ENCODE results near the gene UBE2B. TPM values are rescaled to one million over a fixed set of nuclear protein-coding genes. Genes with fewer than 3 reads are reported as not detected.
"Not testable (repeated sequence)": the region's sequence is repeated elsewhere in the genome, so short reads cannot be mapped to it uniquely, and the experiment has no call there.

The UBE2B gene
- total RNA-seq, 3 donors from 2014 or later: 54.6 to 76.7 (median 72.2) TPM

GRCh38 chr5:134371834-134372340 lies 518 bp downstream of the UBE2B start:
- Histone ChIP-seq H3K4me3 (peak overlapping the region; percentile 97 to 100 (median 98)), H3K27me3 (no peaks in the 10 kb centered on the region), H3K4me1 (peaks cover 0 to 6% of the 10 kb centered on the region in 2 donors), H3K36me3 (no peaks in the 10 kb centered on the region), H3K27ac (peak overlapping the region; percentile 99), H3K9me3 (no peaks in the 10 kb centered on the region)
- intact Hi-C loops (cut with DNase I; ENCODE audit: low total_unique reads): no loop called here
- DNase-seq (ENCODE audit: low spot score in 2 of 2): peak; percentile 48 to 60
- TF ChIP-seq CTCF (IDR thresholded peaks at IDR 0.05) (no peak), POLR2AphosphoS5 (IDR thresholded peaks at IDR 0.05) (no peak), POLR2A (IDR thresholded peaks at IDR 0.05) (no peak)

GRCh38 chr5:134373633-134374032 lies 2.3 kb downstream of the UBE2B start:
- intact Hi-C loops (cut with DNase I; ENCODE audit: low total_unique reads); H3K36me3 ChIP-seq; H3K27ac ChIP-seq; H3K9me3 ChIP-seq; H3K4me1 ChIP-seq; H3K27me3 ChIP-seq; DNase-seq (ENCODE audit: low spot score in 2 of 2): not testable (repeated sequence)
- peak overlapping the region in 2 of 3 donors; percentile 97 to 100 for H3K4me3 ChIP-seq

- Histone ChIP-seq H3K36me3 (no peaks in the 10 kb centered on the region), H3K4me1 (peaks cover 0 to 6% of the 10 kb centered on the region in 2 donors), H3K27ac (no peak overlapping the region), H3K27me3 (no peaks in the 10 kb centered on the region), H3K4me3 (peak overlapping the region in 1 of 3 donors; percentile 100), H3K9me3 (no peaks in the 10 kb centered on the region)
- intact Hi-C loops (cut with DNase I; ENCODE audit: low total_unique reads): no loop called here
- no peak for DNase-seq (ENCODE audit: low spot score in 2 of 2)
- TF ChIP-seq POLR2AphosphoS5 (IDR thresholded peaks at IDR 0.05) (no peak), POLR2A (IDR thresholded peaks at IDR 0.05) (no peak), CTCF (IDR thresholded peaks at IDR 0.05) (no peak)
Observed at GRCh38 chr5:134374232-134374631, 2.9 kb downstream of the UBE2B start.

GRCh38 chr5:134380346-134380745 lies 9.0 kb downstream of the UBE2B start:
- TF ChIP-seq CTCF (IDR thresholded peaks at IDR 0.05) (no peak), POLR2A (IDR thresholded peaks at IDR 0.05) (no peak), POLR2AphosphoS5 (IDR thresholded peaks at IDR 0.05) (no peak)
- H3K4me3 ChIP-seq: no peak overlapping the region
- no peak for DNase-seq (ENCODE audit: low spot score in 2 of 2)
- H3K27ac ChIP-seq: no peak overlapping the region
- H3K36me3 ChIP-seq: peaks cover 14% of the 10 kb centered on the region
- no peaks in the 10 kb centered on the region for H3K27me3 ChIP-seq
- H3K4me1 ChIP-seq: no peaks in the 10 kb centered on the region
- intact Hi-C loops (cut with DNase I; ENCODE audit: low total_unique reads): no loop called here
- H3K9me3 ChIP-seq: no peaks in the 10 kb centered on the region

GRCh38 chr5:134382204-134382603 lies 10.8 kb downstream of the UBE2B start:
- not testable (repeated sequence) for H3K4me3 ChIP-seq

GRCh38 chr5:134383980-134384697 lies 12.8 kb downstream of the UBE2B start:
- intact Hi-C loops (cut with DNase I; ENCODE audit: low total_unique reads): no loop called here
- Histone ChIP-seq H3K27ac (no peak overlapping the region), H3K4me3 (no peak overlapping the region), H3K27me3 (no peaks in the 10 kb centered on the region), H3K9me3 (no peaks in the 10 kb centered on the region), H3K4me1 (no peaks in the 10 kb centered on the region), H3K36me3 (peaks cover 14% of the 10 kb centered on the region)
- no peak for DNase-seq (ENCODE audit: low spot score in 2 of 2)
- TF ChIP-seq POLR2AphosphoS5 (IDR thresholded peaks at IDR 0.05): no peak
- TF ChIP-seq POLR2A (IDR thresholded peaks at IDR 0.05): no peak
- no peak for TF ChIP-seq CTCF (IDR thresholded peaks at IDR 0.05)

More at GRCh38 chr5:134382204-134382603, 10.8 kb downstream of the UBE2B start:
- H3K27ac ChIP-seq; H3K27me3 ChIP-seq; DNase-seq (ENCODE audit: low spot score in 2 of 2); intact Hi-C loops (cut with DNase I; ENCODE audit: low total_unique reads); H3K4me1 ChIP-seq; H3K9me3 ChIP-seq: not testable (repeated sequence)
- peaks cover 14% of the 10 kb centered on the region for H3K36me3 ChIP-seq
